A673 (cell line): ENCODE measurements around the gene FAS. TPM values are rescaled to one million over a fixed set of nuclear protein-coding genes. Genes with fewer than 3 reads are reported as not detected.

Experiments
- BruUV-seq: library from RNA; stranded (reverse); fragments of 400-500 nt; replicated peaks from 2 replicates; lab custom pipeline; 2021; lab: Mats Ljungman, UMichigan
- CTCF ChIA-PET: fragments of 300-600 bp; sonication (Branson Sonifier 250); formaldehyde crosslinking; loops from one replicate; lab custom pipeline; 2022; ENCODE audit warnings: antibody characterized with exemption; lab: Charles Lee
- POLR2A ChIA-PET: fragments of 300-600 bp; sonication (Branson Sonifier 250); formaldehyde crosslinking; loops from one replicate; lab custom pipeline; 2022; ENCODE audit warnings: antibody characterized with exemption; ENCODE audit not compliant: low non-redundant PET; lab: Charles Lee
- DNase-seq: peaks from one replicate; pipeline ENCODE4 v3.0.0-alpha.2; 2015; ENCODE audit warnings: low spot score
- H3K27ac ChIP-seq: fragments of 200-600 bp; sonication (generic); 2 replicates; pipeline ENCODE4 v1.5.1; 2016; ENCODE audit warnings: mixed run types, low read depth, mild to moderate bottlenecking, mixed read lengths, antibody characterized with exemption, low read length; ENCODE audit not compliant: poor library complexity, severe bottlenecking
- H3K27me3 ChIP-seq: fragments of 200-600 bp; sonication (generic); replicated peaks from 2 replicates; pipeline ENCODE4 v1.6.1; 2017; ENCODE audit warnings: mixed run types, low read depth, mild to moderate bottlenecking, mixed read lengths, antibody characterized with exemption, low read length; ENCODE audit not compliant: insufficient read depth, poor library complexity
- H3K36me3 ChIP-seq: fragments of 200-600 bp; sonication (generic); 2 replicates; pipeline ENCODE4 v1.6.1; 2016; ENCODE audit warnings: mixed run types, mild to moderate bottlenecking, mixed read lengths, antibody characterized with exemption, low read length; ENCODE audit not compliant: insufficient read depth, poor library complexity, severe bottlenecking
- H3K4me1 ChIP-seq: fragments of 200-600 bp; sonication (generic); 2 replicates; pipeline ENCODE4 v1.6.1; 2017; ENCODE audit warnings: mixed run types, mild to moderate bottlenecking, mixed read lengths, antibody characterized with exemption, low read length; ENCODE audit not compliant: insufficient read depth, poor library complexity, severe bottlenecking
- H3K4me3 ChIP-seq: fragments of 200-600 bp; sonication (generic); 2 replicates; pipeline ENCODE4 v1.5.1; 2016; ENCODE audit warnings: low read depth, mixed run types, mild to moderate bottlenecking, mixed read lengths, low read length; ENCODE audit not compliant: poor library complexity, severe bottlenecking
- H3K9me3 ChIP-seq: fragments of 200-600 bp; sonication (generic); 2 replicates; pipeline ENCODE4 v1.6.1; 2016; ENCODE audit warnings: mixed run types, low read depth, mild to moderate bottlenecking, mixed read lengths, antibody characterized with exemption, low read length; ENCODE audit not compliant: poor library complexity, severe bottlenecking
- EZH2 ChIP-seq: fragments of 200-600 bp; sonication (generic); IDR thresholded peaks from 2 replicates; pipeline ENCODE4 v1.6.1; 2017; ENCODE audit warnings: borderline replicate concordance, low read depth, mild to moderate bottlenecking, mixed read lengths, antibody characterized with exemption, low read length; ENCODE audit not compliant: poor library complexity, severe bottlenecking
- intact Hi-C: fragments of 100-400 bp; cut with micrococcal nuclease; formaldehyde crosslinking; loops from one replicate; pipeline ENCODE4 v1.10.0; 2022; ENCODE audit not compliant: unreplicated experiment
- total RNA-seq: library from RNA; stranded (reverse); gene quantifications from 2 replicates; pipeline ENCODE4 v1.2.3, GENCODE V29; 2021
- TF ChIP-seq, protein P1 (sequence below): fragments of 300-800, 200-600 bp; sonication (generic); conservative IDR thresholded peaks from 2 replicates; pipeline ENCODE4 v1.5.1; 2017; ENCODE audit warnings: low read depth, mild to moderate bottlenecking, antibody characterized with exemption, low read length, moderate library complexity, mixed read lengths

FAS gene
- total RNA-seq, 1 experiment from 2014 or later = 30.4 TPM

DNA sequence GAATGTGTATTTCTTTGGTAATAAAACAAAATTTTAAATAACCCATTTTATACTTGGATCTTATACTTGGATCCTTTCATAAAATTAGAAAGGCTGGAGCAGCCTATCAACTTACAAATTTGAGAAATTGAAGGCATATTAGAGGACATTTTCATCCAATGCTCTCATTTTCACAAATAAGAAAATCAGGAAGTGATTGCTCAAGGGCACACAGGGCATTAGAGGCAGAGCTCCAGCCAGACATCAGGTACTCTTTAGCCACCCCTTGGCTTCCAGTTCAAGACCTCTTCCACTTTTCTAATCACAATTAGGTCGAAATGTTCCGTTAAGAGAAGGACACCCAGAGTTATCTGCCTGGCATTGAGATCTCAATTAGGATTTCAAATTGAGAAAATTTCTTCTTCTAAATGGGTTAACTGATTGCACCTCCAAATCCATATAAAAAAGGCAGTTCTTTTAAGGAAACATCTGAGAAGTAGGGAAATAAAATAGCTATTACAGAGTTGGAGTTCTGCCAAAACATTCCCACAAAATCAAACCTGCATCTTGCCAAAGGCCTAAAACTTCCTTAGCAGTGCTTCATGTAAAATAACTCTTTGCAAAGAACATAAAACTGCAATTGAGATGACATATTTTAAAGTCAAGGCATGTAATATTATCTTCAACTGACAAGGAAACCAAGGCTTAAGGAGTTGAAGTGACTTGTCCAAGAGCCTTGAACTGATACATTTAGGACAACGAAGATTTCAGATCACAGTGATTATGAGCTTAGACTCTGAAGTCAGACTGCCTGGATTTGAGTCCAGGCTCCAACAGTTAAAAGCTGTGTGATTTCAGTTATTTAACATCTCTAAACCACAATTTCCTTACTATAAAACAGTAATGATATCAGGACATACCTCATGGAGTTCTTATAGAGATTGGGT, 40.4 kb upstream of the FAS start:
- peaks cover 57% of the 10 kb centered on the region for H3K4me1 ChIP-seq
- no peak overlapping the region for H3K4me3 ChIP-seq
- no peaks in the 10 kb centered on the region for H3K9me3 ChIP-seq
- POLR2A ChIA-PET = no interaction called here
- TF ChIP-seq EZH2 = no peak
- TF ChIP-seq, protein P1, sequence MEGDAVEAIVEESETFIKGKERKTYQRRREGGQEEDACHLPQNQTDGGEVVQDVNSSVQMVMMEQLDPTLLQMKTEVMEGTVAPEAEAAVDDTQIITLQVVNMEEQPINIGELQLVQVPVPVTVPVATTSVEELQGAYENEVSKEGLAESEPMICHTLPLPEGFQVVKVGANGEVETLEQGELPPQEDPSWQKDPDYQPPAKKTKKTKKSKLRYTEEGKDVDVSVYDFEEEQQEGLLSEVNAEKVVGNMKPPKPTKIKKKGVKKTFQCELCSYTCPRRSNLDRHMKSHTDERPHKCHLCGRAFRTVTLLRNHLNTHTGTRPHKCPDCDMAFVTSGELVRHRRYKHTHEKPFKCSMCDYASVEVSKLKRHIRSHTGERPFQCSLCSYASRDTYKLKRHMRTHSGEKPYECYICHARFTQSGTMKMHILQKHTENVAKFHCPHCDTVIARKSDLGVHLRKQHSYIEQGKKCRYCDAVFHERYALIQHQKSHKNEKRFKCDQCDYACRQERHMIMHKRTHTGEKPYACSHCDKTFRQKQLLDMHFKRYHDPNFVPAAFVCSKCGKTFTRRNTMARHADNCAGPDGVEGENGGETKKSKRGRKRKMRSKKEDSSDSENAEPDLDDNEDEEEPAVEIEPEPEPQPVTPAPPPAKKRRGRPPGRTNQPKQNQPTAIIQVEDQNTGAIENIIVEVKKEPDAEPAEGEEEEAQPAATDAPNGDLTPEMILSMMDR = no peak
- no peaks in the 10 kb centered on the region for H3K27me3 ChIP-seq
- intact Hi-C loops = no loop called here
- CTCF ChIA-PET = no interaction called here
- no TSS peak for BruUV-seq
- peak; percentile 24 for DNase-seq
- H3K36me3 ChIP-seq = no peaks in the 10 kb centered on the region
- H3K27ac ChIP-seq = peak overlapping the region; percentile 99

DNA sequence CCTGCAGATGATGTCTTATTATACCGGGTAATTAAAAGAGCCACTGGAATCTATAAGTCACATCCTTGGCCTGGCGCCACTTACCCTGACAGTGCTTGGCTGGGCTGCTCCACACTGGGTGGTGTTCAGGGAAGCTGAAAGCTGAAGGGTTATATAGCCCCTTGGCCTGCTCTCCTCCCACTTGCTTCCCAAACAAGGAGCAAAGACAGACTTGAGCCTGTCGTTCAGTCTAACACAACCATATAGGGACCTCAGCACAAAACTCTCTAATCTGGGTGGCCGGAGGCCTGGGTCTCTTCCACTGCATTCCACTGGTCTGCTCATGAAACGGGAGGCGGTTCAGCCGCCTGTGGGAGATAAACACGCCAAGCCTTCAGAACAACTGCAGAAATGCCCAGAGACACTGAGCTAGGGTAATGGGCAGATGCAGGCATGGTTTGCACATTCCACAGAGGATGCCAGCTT, 37.9 kb upstream of the FAS start, which contains the start of gene ACTA2:
TSS of gene ACTA2 (minus strand) at position 127 of the 465 bp plus-strand sequence. CDS start 3,843 bp downstream, outside the sequence.
- intact Hi-C loops = no loop called here
- BruUV-seq = no TSS peak
- Histone ChIP-seq H3K9me3 (no peaks in the 10 kb centered on the region), H3K27me3 (no peaks in the 10 kb centered on the region), H3K27ac (peak within 1 kb of the TSS; percentile 99), H3K36me3 (no peaks in the 10 kb centered on the region), H3K4me1 (peaks cover 57% of the 10 kb centered on the region), H3K4me3 (peak within 1 kb of the TSS; percentile 17)
- ChIA-PET POLR2A (interaction anchor here (0.6 kb wide), 1 partner anchor 255 kb away, joined by 6 read pairs; no protein-coding TSS in a partner anchor), CTCF (no interaction called here)
- TF ChIP-seq, protein P1 = no peak
- TF ChIP-seq EZH2 = no peak
- DNase-seq = peak; percentile 73

DNA sequence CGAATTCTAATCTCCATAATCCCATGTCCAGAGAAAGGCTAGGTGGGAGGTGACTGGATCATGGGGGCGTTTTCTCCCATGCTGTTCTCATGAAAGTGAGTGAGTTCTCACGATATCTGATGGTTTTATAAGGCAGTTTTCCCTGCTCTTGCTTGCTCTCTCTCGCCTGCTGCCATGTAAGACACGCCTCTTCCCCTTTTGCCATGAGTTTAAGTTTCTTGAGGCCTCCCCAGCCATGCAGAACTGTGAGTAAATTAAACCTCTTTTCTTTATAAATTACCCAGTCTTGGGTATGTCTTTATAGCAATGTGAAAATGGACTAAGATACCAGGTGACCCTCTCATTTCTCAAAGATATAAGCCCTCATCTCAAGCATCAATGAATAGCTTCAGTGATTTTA, 36.9 kb upstream of the FAS start:
- intact Hi-C loops = no loop called here
- BruUV-seq = no TSS peak
- TF ChIP-seq, protein P1 = no peak
- TF ChIP-seq EZH2 = no peak
- no peak for DNase-seq
- POLR2A ChIA-PET = interaction anchor here (0.6 kb wide), 1 partner anchor 8 kb away, joined by 4 read pairs; no protein-coding TSS in a partner anchor
- Histone ChIP-seq H3K27me3 (no peaks in the 10 kb centered on the region), H3K9me3 (no peaks in the 10 kb centered on the region), H3K36me3 (no peaks in the 10 kb centered on the region), H3K27ac (peak overlapping the region; percentile 99), H3K4me3 (no peak overlapping the region), H3K4me1 (peaks cover 57% of the 10 kb centered on the region)
- CTCF ChIA-PET = no interaction called here
